K562 (cell line): Measurements from ENCODE around the gene NEK1. TPM values are rescaled to one million over a fixed set of nuclear protein-coding genes. Genes with fewer than 3 reads are reported as not detected.

Experiments
- BMI1 ChIP-seq: fragments of 150-350 bp; IDR thresholded peaks from 2 replicates; pipeline ENCODE4 v1.6.1; 2014; ENCODE audit warnings: low read length
- CHCHD3 ChIP-seq: fragments of 250-450 bp; sonication (Bioruptor Pico); IDR thresholded peaks from 2 replicates; pipeline ENCODE4 v2.1.2; 2022; ENCODE audit warnings: mild to moderate bottlenecking
- FOXJ3 ChIP-seq: sonication (generic); formaldehyde crosslinking; IDR thresholded peaks from 2 replicates; pipeline ENCODE4 v1.4.0; 2020; ENCODE audit warnings: mild to moderate bottlenecking, missing genetic modification reagents
- HCFC1 ChIP-seq: IDR thresholded peaks from 2 replicates; pipeline ENCODE4 v1.6.1; 2012; ENCODE audit warnings: low read depth, low read length, improper control_type of control experiment
- HIVEP1 ChIP-seq: fragments of 250-450 bp; sonication (Bioruptor Pico); IDR thresholded peaks from 2 replicates; pipeline ENCODE4 v1.4.0; 2020; ENCODE audit warnings: mild to moderate bottlenecking
- NR4A1 ChIP-seq, 2 experiments: fragments of 250-450 bp in 1 of 2; fragments of 450-650 bp in 1 of 2; sonication (Bioruptor Pico) in 1 of 2; IDR thresholded peaks; 2 replicates each; pipeline versions ENCODE4 v1.4.0 to v1.6.1; 2016 to 2020; ENCODE audit warnings: mild to moderate bottlenecking in 2 of 2, missing compliant biosample characterization in 1 of 2, missing genetic modification characterization in 1 of 2, moderate library complexity in 1 of 2
- SPI1 ChIP-seq: IDR thresholded peaks from 2 replicates; pipeline ENCODE4 v1.6.1; 2011; ENCODE audit warnings: low read depth, low read length, control low read depth, borderline replicate concordance
- ZNF253 ChIP-seq: fragments of 250-450 bp; sonication (Bioruptor Pico); conservative IDR thresholded peaks from 2 replicates; pipeline ENCODE4 v1.6.1; 2021; ENCODE audit warnings: mild to moderate bottlenecking
- ZNF76 ChIP-seq: fragments of 250-450 bp; sonication (Bioruptor Pico); IDR thresholded peaks from 2 replicates; pipeline ENCODE4 v1.4.0; 2020; ENCODE audit warnings: mild to moderate bottlenecking, moderate library complexity, borderline replicate concordance
- polyA plus RNA-seq, 8 experiments: library from polyadenylated mRNA; depleted of rRNA in 4 of 8; stranded (reverse) in 5 of 8; unstranded in 3 of 8; fragments of >200 nt; fragmentation: Nextera tagmentation in 2 of 8; fragmentation: Illumina TruSeq in 1 of 8; extraction: Ambion mirVana in 2 of 8; extraction: Trizol in 1 of 8; gene quantifications; 2 replicates each; pipeline versions ENCODE4 v1.2.1 to v1.2.3, GENCODE V29; 2011 to 2014; ENCODE audit warnings: inconsistent platforms in 1 of 8, missing spikeins in 1 of 8
- total RNA-seq, 7 experiments: library from RNA; depleted of rRNA in 6 of 7; stranded (reverse); fragments of >200 nt in 6 of 7; fragmentation: Illumina TruSeq in 2 of 7; extraction: Trizol in 2 of 7; gene quantifications; 2 replicates each; pipeline versions ENCODE4 v1.2.1 to v1.2.3, GENCODE V29; 2011 to 2021; ENCODE audit warnings: low replicate concordance in 1 of 7
- TF ChIP-seq, protein P1 (sequence below): fragments of 250-450 bp; sonication (Bioruptor Pico); IDR thresholded peaks from 2 replicates; pipeline ENCODE4 v1.8.0; 2022; ENCODE audit warnings: moderate library complexity, mild to moderate bottlenecking, inconsistent platforms
- TF ChIP-seq, protein P2 (sequence below): fragments of 250-450 bp; sonication (Bioruptor Pico); IDR thresholded peaks from 2 replicates; pipeline ENCODE4 v1.8.0; 2022; ENCODE audit warnings: inconsistent platforms, mild to moderate bottlenecking, moderate library complexity, borderline replicate concordance
- TF ChIP-seq, protein P3 (sequence below): fragments of 250-450 bp; sonication (Bioruptor Pico); IDR thresholded peaks from 2 replicates; pipeline ENCODE4 v1.5.0; 2021; ENCODE audit warnings: mild to moderate bottlenecking, borderline replicate concordance
- TF ChIP-seq, protein P4 (sequence below), 2 experiments: fragments of 450-650 bp in 1 of 2; IDR thresholded peaks; 2 replicates each; pipeline ENCODE4 v1.6.1; 2011 to 2017; ENCODE audit warnings: low read depth in 2 of 2, antibody characterized with exemption in 1 of 2, borderline replicate concordance in 1 of 2, low read length in 1 of 2, mild to moderate bottlenecking in 1 of 2, mixed read lengths in 1 of 2; ENCODE audit not compliant: control insufficient read depth in 1 of 2
- TF ChIP-seq, protein P5 (sequence below): fragments of 250-450 bp; sonication (Bioruptor Pico); IDR thresholded peaks from 2 replicates; pipeline ENCODE4 v1.4.0; 2020; ENCODE audit warnings: borderline replicate concordance

Gene NEK1
- total and polyA plus RNA-seq, 9 of the 15 experiments (the other 6 are each of a cell fraction or from before 2014, with no cell fraction given) = 6.2 to 15.7 (median 10.3) TPM

DNA sequence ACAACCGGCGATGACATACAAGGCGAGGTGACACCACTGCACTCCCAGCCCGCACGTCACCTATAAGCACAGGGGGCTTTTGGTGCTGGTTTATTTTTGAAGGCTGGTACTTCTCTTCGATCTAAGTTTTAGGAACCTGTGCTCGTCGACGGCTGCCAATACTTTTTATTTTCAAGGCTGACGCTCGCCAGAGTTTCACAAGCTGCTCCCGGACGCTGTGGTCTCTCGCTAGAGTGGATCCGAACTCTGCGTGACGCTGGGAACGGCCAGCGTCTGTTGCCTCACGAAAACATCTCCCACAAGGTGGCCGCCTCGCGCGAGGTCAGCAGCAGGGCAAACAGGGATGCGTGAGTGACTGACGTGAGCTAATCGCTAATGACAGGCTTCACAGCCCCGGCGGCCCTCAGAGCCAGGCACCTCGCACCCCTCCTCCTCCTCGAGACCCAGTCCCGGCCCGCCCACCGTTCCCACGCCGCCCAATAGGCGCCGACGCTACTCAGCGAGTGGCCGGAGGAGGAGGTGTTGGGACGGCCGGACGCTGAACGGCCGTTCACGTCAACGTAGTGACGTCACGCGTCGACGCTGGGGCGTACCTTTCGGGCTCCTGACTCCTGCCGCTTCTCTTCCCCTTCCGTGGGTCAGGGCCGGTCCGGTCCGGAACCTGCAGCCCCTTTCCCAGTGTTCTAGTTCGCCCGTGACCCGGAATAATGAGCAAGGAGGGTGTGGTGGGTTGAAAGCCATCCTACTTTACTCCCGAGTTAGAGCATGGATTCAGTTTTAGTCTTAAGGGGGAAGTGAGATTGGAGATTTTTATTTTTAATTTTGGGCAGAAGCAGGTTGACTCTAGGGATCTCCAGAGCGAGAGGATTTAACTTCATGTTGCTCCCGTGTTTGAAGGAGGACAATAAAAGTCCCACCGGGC is 7.8 kb upstream of the NEK1 start, which contains the start of gene CLCN3 (continued):
- no peak for TF ChIP-seq HIVEP1
- no peak for TF ChIP-seq HCFC1
- TF ChIP-seq, protein P1, sequence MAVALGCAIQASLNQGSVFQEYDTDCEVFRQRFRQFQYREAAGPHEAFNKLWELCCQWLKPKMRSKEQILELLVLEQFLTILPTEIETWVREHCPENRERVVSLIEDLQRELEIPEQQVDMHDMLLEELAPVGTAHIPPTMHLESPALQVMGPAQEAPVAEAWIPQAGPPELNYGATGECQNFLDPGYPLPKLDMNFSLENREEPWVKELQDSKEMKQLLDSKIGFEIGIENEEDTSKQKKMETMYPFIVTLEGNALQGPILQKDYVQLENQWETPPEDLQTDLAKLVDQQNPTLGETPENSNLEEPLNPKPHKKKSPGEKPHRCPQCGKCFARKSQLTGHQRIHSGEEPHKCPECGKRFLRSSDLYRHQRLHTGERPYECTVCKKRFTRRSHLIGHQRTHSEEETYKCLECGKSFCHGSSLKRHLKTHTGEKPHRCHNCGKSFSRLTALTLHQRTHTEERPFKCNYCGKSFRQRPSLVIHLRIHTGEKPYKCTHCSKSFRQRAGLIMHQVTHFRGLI (CRISPR knock-in tag) = no peak
- TF ChIP-seq, protein P2, sequence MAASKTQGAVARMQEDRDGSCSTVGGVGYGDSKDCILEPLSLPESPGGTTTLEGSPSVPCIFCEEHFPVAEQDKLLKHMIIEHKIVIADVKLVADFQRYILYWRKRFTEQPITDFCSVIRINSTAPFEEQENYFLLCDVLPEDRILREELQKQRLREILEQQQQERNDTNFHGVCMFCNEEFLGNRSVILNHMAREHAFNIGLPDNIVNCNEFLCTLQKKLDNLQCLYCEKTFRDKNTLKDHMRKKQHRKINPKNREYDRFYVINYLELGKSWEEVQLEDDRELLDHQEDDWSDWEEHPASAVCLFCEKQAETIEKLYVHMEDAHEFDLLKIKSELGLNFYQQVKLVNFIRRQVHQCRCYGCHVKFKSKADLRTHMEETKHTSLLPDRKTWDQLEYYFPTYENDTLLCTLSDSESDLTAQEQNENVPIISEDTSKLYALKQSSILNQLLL (CRISPR knock-in tag) = no peak
- TF ChIP-seq NR4A1 (CRISPR knock-in tag; IDR thresholded peaks at IDR 0.05) = no peak
- no peak; the same call in 1 of the 2 replicates for TF ChIP-seq NR4A1 (tag; IDR thresholded peaks at IDR 0.05)
- TF ChIP-seq BMI1 = no peak
- peak; percentile 56; the same call in 1 of the 2 replicates for TF ChIP-seq SPI1
- no peak for TF ChIP-seq ZNF253
- TF ChIP-seq CHCHD3 (CRISPR knock-in tag) = peak; percentile 84
- TF ChIP-seq, protein P3, sequence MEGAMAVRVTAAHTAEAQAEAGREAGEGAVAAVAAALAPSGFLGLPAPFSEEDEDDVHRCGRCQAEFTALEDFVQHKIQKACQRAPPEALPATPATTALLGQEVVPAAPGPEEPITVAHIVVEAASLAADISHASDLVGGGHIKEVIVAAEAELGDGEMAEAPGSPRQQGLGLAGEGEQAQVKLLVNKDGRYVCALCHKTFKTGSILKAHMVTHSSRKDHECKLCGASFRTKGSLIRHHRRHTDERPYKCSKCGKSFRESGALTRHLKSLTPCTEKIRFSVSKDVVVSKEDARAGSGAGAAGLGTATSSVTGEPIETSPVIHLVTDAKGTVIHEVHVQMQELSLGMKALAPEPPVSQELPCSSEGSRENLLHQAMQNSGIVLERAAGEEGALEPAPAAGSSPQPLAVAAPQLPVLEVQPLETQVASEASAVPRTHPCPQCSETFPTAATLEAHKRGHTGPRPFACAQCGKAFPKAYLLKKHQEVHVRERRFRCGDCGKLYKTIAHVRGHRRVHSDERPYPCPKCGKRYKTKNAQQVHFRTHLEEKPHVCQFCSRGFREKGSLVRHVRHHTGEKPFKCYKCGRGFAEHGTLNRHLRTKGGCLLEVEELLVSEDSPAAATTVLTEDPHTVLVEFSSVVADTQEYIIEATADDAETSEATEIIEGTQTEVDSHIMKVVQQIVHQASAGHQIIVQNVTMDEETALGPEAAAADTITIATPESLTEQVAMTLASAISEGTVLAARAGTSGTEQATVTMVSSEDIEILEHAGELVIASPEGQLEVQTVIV (CRISPR knock-in tag) = no peak
- no peak for TF ChIP-seq FOXJ3 (CRISPR knock-in tag)
- TF ChIP-seq, protein P4, sequence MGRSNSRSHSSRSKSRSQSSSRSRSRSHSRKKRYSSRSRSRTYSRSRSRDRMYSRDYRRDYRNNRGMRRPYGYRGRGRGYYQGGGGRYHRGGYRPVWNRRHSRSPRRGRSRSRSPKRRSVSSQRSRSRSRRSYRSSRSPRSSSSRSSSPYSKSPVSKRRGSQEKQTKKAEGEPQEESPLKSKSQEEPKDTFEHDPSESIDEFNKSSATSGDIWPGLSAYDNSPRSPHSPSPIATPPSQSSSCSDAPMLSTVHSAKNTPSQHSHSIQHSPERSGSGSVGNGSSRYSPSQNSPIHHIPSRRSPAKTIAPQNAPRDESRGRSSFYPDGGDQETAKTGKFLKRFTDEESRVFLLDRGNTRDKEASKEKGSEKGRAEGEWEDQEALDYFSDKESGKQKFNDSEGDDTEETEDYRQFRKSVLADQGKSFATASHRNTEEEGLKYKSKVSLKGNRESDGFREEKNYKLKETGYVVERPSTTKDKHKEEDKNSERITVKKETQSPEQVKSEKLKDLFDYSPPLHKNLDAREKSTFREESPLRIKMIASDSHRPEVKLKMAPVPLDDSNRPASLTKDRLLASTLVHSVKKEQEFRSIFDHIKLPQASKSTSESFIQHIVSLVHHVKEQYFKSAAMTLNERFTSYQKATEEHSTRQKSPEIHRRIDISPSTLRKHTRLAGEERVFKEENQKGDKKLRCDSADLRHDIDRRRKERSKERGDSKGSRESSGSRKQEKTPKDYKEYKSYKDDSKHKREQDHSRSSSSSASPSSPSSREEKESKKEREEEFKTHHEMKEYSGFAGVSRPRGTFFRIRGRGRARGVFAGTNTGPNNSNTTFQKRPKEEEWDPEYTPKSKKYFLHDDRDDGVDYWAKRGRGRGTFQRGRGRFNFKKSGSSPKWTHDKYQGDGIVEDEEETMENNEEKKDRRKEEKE (IDR thresholded peaks at IDR 0.05; ENCODE audit: borderline replicate concordance in 1 of 2, control insufficient read depth in 1 of 2, low read depth in 2 of 2, low read length in 1 of 2) = 0 out of 4 replicates have a peak, but pooled peaks of 1 of the 2 experiments have one; percentile 26
- TF ChIP-seq, protein P5, sequence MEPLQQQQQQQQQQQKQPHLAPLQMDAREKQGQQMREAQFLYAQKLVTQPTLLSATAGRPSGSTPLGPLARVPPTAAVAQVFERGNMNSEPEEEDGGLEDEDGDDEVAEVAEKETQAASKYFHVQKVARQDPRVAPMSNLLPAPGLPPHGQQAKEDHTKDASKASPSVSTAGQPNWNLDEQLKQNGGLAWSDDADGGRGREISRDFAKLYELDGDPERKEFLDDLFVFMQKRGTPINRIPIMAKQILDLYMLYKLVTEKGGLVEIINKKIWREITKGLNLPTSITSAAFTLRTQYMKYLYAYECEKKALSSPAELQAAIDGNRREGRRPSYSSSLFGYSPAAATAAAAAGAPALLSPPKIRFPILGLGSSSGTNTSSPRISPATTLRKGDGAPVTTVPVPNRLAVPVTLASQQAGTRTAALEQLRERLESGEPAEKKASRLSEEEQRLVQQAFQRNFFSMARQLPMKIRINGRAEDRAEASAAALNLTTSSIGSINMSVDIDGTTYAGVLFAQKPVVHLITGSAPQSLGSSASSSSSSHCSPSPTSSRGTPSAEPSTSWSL (CRISPR knock-in tag) = no peak
- TF ChIP-seq ZNF76 = no peak
